ENCODE data around the gene KRTAP19-4.

- TF ChIP-seq FOXP2 (optimal IDR thresholded peaks at IDR 0.05; ENCODE audit: borderline replicate concordance, extremely low read depth, extremely low read length, insufficient read depth) (no peak), REST (IDR thresholded peaks at IDR 0.05; ENCODE audit: insufficient read depth in 1 of 2, low read depth in 2 of 2, low read length in 2 of 2) (no peak), TAF1 (IDR thresholded peaks at IDR 0.05; ENCODE audit: borderline replicate concordance, insufficient read depth, low read length) (no peak)
Measured at GRCh38 chr21:30502041-30502440, 5.1 kb upstream of the KRTAP19-4 start, which contains the start of gene KRTAP19-5.
